GM15510 (cell line): ENCODE results near the gene C1orf105.

Source experiments
- POLR2A ChIP-seq: IDR thresholded peaks from 3 replicates; pipeline ENCODE4 v1.6.1; 2011; ENCODE audit warnings: borderline replicate concordance; ENCODE audit not compliant: insufficient read length; ENCODE audit errors: extremely low read depth

Gene C1orf105

GRCh38 chr1:172453607-172454006 is 33.1 kb downstream of the C1orf105 start:
- no peak for TF ChIP-seq POLR2A

- TF ChIP-seq POLR2A: no peak
Measured at GRCh38 chr1:172455451-172455850, 35.0 kb downstream of the C1orf105 start.

- TF ChIP-seq POLR2A: no peak
Measured at GRCh38 chr1:172456344-172456769, 35.9 kb downstream of the C1orf105 start.

GRCh38 chr1:172457479-172458130 is 37.1 kb downstream of the C1orf105 start:
- TF ChIP-seq POLR2A: no peak

GRCh38 chr1:172460177-172460576 is 39.7 kb downstream of the C1orf105 start:
- TF ChIP-seq POLR2A: no peak

GRCh38 chr1:172460887-172461315 is 40.4 kb downstream of the C1orf105 start:
- TF ChIP-seq POLR2A: no peak

GRCh38 chr1:172465617-172466016 is 45.1 kb downstream of the C1orf105 start:
- TF ChIP-seq POLR2A: no peak

- no peak for TF ChIP-seq POLR2A
Measured at GRCh38 chr1:172466795-172467407, 46.4 kb downstream of the C1orf105 start.

- no peak for TF ChIP-seq POLR2A
Measured at GRCh38 chr1:172467446-172467845, 47.0 kb downstream of the C1orf105 start.

- no peak for TF ChIP-seq POLR2A
Measured at GRCh38 chr1:172468296-172468695, 47.8 kb downstream of the C1orf105 start.

GRCh38 chr1:172469717-172470116 is 49.2 kb downstream of the C1orf105 start:
- TF ChIP-seq POLR2A: no peak

GRCh38 chr1:172470149-172470548 is 49.7 kb downstream of the C1orf105 start:
- TF ChIP-seq POLR2A: no peak

GRCh38 chr1:172471666-172472065 is 51.2 kb downstream of the C1orf105 start:
- no peak for TF ChIP-seq POLR2A

GRCh38 chr1:172472495-172472894 is 52.0 kb downstream of the C1orf105 start:
- no peak for TF ChIP-seq POLR2A

GRCh38 chr1:172473302-172473701 is 52.8 kb downstream of the C1orf105 start:
- no peak for TF ChIP-seq POLR2A

- no peak for TF ChIP-seq POLR2A
Measured at GRCh38 chr1:172473842-172474241, 53.4 kb downstream of the C1orf105 start.
